Large intestine (tissue), 12 donors: ENCODE data around the gene ARHGEF17. TPM values are rescaled to one million over a fixed set of nuclear protein-coding genes. Genes with fewer than 3 reads are reported as not detected.

ENCODE experiments used
- DNase-seq, 2 donors: peaks; one replicate each; pipeline versions ENCODE4 v3.0.0 to v3.0.0-alpha.2; 2013
- H3K27ac ChIP-seq: one replicate; pipeline ENCODE4 v1.5.1; 2013; ENCODE audit warnings: low read length
- H3K27me3 ChIP-seq: 2 replicates; pipeline ENCODE4 v1.6.1; 2013; ENCODE audit warnings: low read length; ENCODE audit not compliant: control insufficient read depth, insufficient read depth
- H3K36me3 ChIP-seq: 2 replicates; pipeline ENCODE4 v1.6.1; 2013; ENCODE audit warnings: low read length; ENCODE audit not compliant: control insufficient read depth, insufficient read depth
- H3K4me1 ChIP-seq: one replicate; pipeline ENCODE4 v1.6.1; 2013; ENCODE audit warnings: low read length; ENCODE audit not compliant: control insufficient read depth, insufficient read depth
- H3K4me3 ChIP-seq: one replicate; pipeline ENCODE4 v1.5.1; 2013; ENCODE audit warnings: low read length
- H3K9me3 ChIP-seq: one replicate; pipeline ENCODE4 v1.6.1; 2013; ENCODE audit warnings: mild to moderate bottlenecking, low read depth, low read length, moderate library complexity; ENCODE audit not compliant: control insufficient read depth
- WGBS: methylation state at CpG from one replicate; pipeline ENCODE4 v1.1.5; 2013; ENCODE audit warnings: low lambda C conversion rate; ENCODE audit not compliant: insufficient coverage; 5-methylcytosine and 5-hydroxymethylcytosine counted together
- long read RNA-seq, 11 donors: transcript quantifications; one replicate each; lab custom pipeline, GENCODE V29; 2026
- polyA plus RNA-seq: library from polyadenylated mRNA; unstranded; fragments of 120-200 nt; gene quantifications from one replicate; pipeline ENCODE4 v1.2.1, GENCODE V29; 2013

Gene ARHGEF17
- 61.4 TPM for polyA plus RNA-seq
- long read RNA-seq, donor 1, full-length matches to known transcripts = 4 of 4 reads
- long read RNA-seq, donor 1, partial matches to known transcripts = 0 of 4 reads
- long read RNA-seq, donor 1, other reads (novel, unspliced or antisense) = 0 of 4 reads
- long read RNA-seq, donor 2, partial matches to known transcripts = 0 of 6 reads
- long read RNA-seq, donor 2, other reads (novel, unspliced or antisense) = 0 of 6 reads
- long read RNA-seq, donor 3 = 0 reads
- long read RNA-seq, donor 4, partial matches to known transcripts = 0 of 1 reads
- long read RNA-seq, donor 4, other reads (novel, unspliced or antisense) = 0 of 1 reads
- long read RNA-seq, donor 5, full-length matches to known transcripts = 1 of 1 reads
- long read RNA-seq, donor 5, partial matches to known transcripts = 0 of 1 reads
- long read RNA-seq, donor 5, other reads (novel, unspliced or antisense) = 0 of 1 reads
- long read RNA-seq, donor 6, full-length matches to known transcripts = 9 of 38 reads
- long read RNA-seq, donor 6, partial matches to known transcripts = 29 of 38 reads
- long read RNA-seq, donor 6, other reads (novel, unspliced or antisense) = 0 of 38 reads
- long read RNA-seq, donor 7, full-length matches to known transcripts = 6 of 11 reads
- long read RNA-seq, donor 7, partial matches to known transcripts = 5 of 11 reads
- long read RNA-seq, donor 7, other reads (novel, unspliced or antisense) = 0 of 11 reads
- long read RNA-seq, donor 8, full-length matches to known transcripts = 3 of 3 reads
- long read RNA-seq, donor 8, partial matches to known transcripts = 0 of 3 reads
- long read RNA-seq, donor 8, other reads (novel, unspliced or antisense) = 0 of 3 reads
- long read RNA-seq, donor 9, full-length matches to known transcripts = 3 of 3 reads
- long read RNA-seq, donor 9, partial matches to known transcripts = 0 of 3 reads
- long read RNA-seq, donor 9, other reads (novel, unspliced or antisense) = 0 of 3 reads
- long read RNA-seq, donor 10, partial matches to known transcripts = 0 of 2 reads
- long read RNA-seq, donor 10, other reads (novel, unspliced or antisense) = 0 of 2 reads
- long read RNA-seq, donor 11, partial matches to known transcripts = 0 of 2 reads
- long read RNA-seq, donor 11, other reads (novel, unspliced or antisense) = 0 of 2 reads

- no CpG with 5 or more reads among the region's 105 CpGs for WGBS
- DNase-seq = peak; percentile 71 to 75
These were observed at the start of gene ARHGEF17 for GRCh38 chr11:73308003-73308960. Gene ARHGEF17 (plus strand): TSS chr11:73308276. CDS start chr11:73308639, 363 bp downstream.

GRCh38 chr11:73259406-73260126, 48.5 kb upstream of the ARHGEF17 start:
- no peak for DNase-seq
- no peaks in the 10 kb centered on the region for H3K36me3 ChIP-seq
- no peaks in the 10 kb centered on the region for H3K9me3 ChIP-seq
- no peaks in the 10 kb centered on the region for H3K4me1 ChIP-seq
- no peak overlapping the region for H3K27ac ChIP-seq
- no CpG with 5 or more reads among the region's 3 CpGs for WGBS
- H3K27me3 ChIP-seq = no peaks in the 10 kb centered on the region
- H3K4me3 ChIP-seq = no peak overlapping the region

More at GRCh38 chr11:73308003-73308960, at the start of gene ARHGEF17:
- H3K4me3 ChIP-seq = peak within 1 kb of the TSS; percentile 68
- peaks cover 39% of the 10 kb centered on the region for H3K4me1 ChIP-seq
- H3K9me3 ChIP-seq = no peaks in the 10 kb centered on the region
- H3K36me3 ChIP-seq = peaks cover 20% of the 10 kb centered on the region
- no peaks in the 10 kb centered on the region for H3K27me3 ChIP-seq
- H3K27ac ChIP-seq = peak within 1 kb of the TSS; percentile 94

GRCh38 chr11:73260127-73260457, 48.0 kb upstream of the ARHGEF17 start:
- H3K4me1 ChIP-seq = no peaks in the 10 kb centered on the region
- H3K4me3 ChIP-seq = no peak overlapping the region
- DNase-seq = no peak
- H3K27ac ChIP-seq = no peak overlapping the region
- H3K9me3 ChIP-seq = no peaks in the 10 kb centered on the region
- no peaks in the 10 kb centered on the region for H3K36me3 ChIP-seq
- H3K27me3 ChIP-seq = peaks cover 2% of the 10 kb centered on the region

DNA sequence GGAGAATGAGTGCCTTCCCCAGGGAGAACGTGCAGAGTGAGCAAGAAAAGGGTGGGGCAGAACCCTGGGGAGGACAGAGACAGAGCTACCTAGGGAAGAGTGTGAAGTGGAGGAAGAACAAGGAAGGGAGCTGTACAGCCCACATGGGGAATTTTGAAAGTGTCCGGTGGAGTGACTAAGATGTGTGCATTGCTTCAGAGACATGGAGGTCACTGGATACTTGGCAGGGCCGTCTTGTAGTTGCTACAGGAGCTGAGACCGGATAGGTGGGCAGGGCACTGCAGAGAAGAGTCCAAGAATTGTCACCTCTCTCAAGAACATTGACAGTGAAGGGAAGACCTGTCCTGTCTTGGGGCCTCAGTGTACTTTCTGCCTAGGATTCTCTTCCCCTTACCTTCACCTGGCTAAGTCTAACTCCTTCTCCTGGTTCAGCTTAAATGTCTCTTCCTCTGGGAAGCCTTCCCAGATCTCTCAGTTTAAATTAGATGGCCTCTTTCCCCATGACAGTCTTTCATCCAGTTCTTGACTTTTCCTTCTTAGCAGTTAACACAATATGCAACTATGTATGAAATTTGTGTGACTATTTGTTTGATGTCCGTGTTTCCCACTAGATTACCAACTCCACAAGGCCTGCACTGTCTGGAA, 45.1 kb upstream of the ARHGEF17 start:
- Histone ChIP-seq H3K27ac (no peak overlapping the region), H3K4me3 (no peak overlapping the region), H3K4me1 (peaks cover 24% of the 10 kb centered on the region), H3K36me3 (no peaks in the 10 kb centered on the region), H3K9me3 (no peaks in the 10 kb centered on the region), H3K27me3 (peaks cover 2% of the 10 kb centered on the region)
- DNase-seq = no peak
- WGBS = 33% methylated on average over 1 of the region's 5 CpGs

- no peak for DNase-seq
- no peak overlapping the region for H3K27ac ChIP-seq
- no peaks in the 10 kb centered on the region for H3K9me3 ChIP-seq
- H3K36me3 ChIP-seq = no peaks in the 10 kb centered on the region
- H3K4me1 ChIP-seq = peaks cover 31% of the 10 kb centered on the region
- no CpG with 5 or more reads among the region's 2 CpGs for WGBS
- peaks cover 2% of the 10 kb centered on the region for H3K27me3 ChIP-seq
- H3K4me3 ChIP-seq = no peak overlapping the region
These were observed 44.4 kb upstream of the ARHGEF17 start for GRCh38 chr11:73263640-73264039.

DNA sequence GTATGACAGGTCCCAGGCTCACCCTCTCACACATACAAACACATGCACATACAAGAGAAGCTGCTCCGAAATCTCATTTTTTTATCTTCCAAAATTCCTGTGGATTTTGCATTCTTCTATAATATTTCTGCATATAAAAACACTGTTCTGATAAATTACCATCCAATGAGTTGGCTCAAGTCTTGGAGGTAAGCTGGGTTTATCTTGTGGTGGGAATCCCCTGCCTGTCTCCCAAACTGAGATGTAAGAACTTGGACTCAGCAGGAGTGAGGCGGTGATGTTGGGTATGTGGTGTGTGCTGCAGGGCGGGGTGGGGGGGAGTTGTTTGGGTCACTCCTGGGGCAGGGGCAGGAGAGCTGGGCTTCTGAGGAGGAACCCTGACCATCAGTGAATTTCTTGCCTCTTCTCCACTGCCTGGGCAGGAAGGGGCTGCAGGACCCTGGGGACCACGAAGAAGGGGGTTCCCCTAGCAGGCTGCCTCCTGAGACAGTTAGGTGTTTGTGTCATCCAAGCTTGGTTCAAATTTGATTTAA, 42.7 kb upstream of the ARHGEF17 start:
- no peak overlapping the region for H3K27ac ChIP-seq
- H3K4me1 ChIP-seq = peaks cover 48% of the 10 kb centered on the region
- no peaks in the 10 kb centered on the region for H3K36me3 ChIP-seq
- no peaks in the 10 kb centered on the region for H3K9me3 ChIP-seq
- H3K4me3 ChIP-seq = peak overlapping the region; percentile 63
- 100% methylated on average over 1 of the region's 4 CpGs for WGBS
- H3K27me3 ChIP-seq = peaks cover 2% of the 10 kb centered on the region
- no peak for DNase-seq

DNA sequence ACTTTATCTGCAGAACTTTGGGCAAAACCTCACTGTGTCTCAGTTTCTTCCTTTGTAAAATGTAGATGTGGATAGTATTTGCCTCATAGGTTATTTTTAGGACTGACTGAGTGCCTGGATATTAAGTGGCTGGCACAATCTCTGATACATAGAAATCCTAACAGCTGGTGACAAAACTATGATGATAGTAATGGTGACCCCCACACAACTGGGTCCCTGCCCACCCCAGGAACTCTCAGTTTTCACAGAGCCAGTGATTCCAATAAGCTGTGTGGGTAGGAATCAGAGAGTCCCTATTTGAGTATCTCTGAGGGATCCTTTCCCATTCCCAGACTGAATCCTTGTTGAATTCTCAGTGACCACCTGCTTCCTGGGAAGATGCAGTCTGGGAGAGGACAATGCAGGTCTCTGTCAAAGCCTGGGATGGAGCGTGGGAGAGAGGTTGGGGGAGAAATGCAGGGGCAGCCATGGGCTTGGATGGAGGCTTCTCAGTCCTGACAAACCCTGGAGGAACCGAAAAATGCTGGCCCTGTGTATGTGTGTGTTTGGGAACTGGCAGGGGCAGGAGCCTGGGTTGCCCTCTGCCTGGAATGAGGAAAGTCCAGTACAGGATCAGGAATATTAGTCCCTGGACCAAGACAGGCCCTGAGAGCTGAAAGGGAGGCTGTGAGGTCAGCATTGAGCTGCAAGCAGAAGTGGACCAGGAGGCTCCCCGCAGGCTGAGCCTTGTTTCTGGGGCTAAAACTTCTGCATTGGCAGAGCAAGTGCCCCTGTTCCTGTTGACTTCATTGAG, 42.0 kb upstream of the ARHGEF17 start:
- no CpG with 5 or more reads among the region's 3 CpGs for WGBS
- no peak for DNase-seq

GRCh38 chr11:73266646-73267020, 41.4 kb upstream of the ARHGEF17 start:
- no peak for DNase-seq
- H3K36me3 ChIP-seq = no peaks in the 10 kb centered on the region
- WGBS = no CpG with 5 or more reads among the region's 4 CpGs
- H3K9me3 ChIP-seq = no peaks in the 10 kb centered on the region
- H3K4me1 ChIP-seq = peaks cover 60% of the 10 kb centered on the region
- H3K27me3 ChIP-seq = peaks cover 2% of the 10 kb centered on the region
- H3K4me3 ChIP-seq = no peak overlapping the region
- H3K27ac ChIP-seq = no peak overlapping the region

More for the DNA sequence above, 42.0 kb upstream of the ARHGEF17 start:
- Histone ChIP-seq H3K4me1 (peaks cover 54% of the 10 kb centered on the region), H3K4me3 (peak overlapping the region; percentile 63), H3K36me3 (no peaks in the 10 kb centered on the region), H3K27me3 (peaks cover 2% of the 10 kb centered on the region), H3K9me3 (no peaks in the 10 kb centered on the region), H3K27ac (no peak overlapping the region)
